Stimulated activated CD8-positive, alpha-beta memory T cell treated with anti-CD3 and anti-CD28 coated beads, Interleukin-7, amount 100 ng/mL, for 1 hour (primary cell): Measurements from ENCODE around the gene PDZD2.
"Not testable (repeated sequence)": the region's sequence is repeated elsewhere in the genome, so short reads cannot be mapped to it uniquely, and the experiment has no call there.

ENCODE experiments used
- DNase-seq, 2 donors: peaks; one replicate each; pipeline ENCODE4 v3.0.0-alpha.2; 2020; ENCODE audit warnings: low read depth in 2 of 2

The PDZD2 gene

DNA sequence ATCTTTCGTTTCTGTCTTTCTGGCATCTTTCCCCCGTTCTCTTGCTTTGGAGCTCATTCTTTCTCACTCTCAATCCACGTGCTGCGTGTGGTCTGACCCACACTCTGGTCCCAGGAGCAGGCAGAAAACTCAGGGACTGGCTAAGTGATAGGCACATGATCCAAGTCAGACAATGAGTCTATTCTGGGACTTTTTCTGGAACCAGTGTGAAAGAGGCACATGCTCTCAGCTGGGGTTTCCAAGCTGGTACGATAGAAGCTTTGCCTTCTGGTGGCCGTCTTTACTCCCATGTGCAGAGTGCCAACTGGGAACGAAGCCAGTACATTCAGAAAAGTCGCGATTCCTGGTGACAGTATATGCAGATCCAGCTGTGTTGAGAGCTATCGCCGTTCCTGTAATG lies 94.4 kb downstream of the PDZD2 start:
- DNase-seq, result no peak

DNA sequence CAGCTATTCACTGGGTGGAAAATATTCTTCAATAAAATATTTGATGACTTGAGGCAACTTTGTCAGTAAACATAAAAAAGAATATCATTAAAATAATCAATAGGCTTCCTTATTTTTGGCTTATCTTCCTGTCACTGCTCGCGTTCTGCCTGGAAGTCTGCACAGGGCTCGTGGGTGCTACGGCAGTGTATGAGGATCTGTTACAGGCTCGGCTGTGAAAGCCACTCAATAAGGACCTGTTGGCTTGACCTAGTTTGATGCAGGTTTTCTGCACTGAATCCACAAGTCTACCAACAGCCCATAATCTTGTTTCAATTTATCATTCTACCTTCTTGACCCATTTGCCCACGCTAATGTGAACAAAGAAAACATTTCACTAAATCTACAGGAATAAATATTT lies 97.2 kb downstream of the PDZD2 start:
- no peak for DNase-seq

DNA sequence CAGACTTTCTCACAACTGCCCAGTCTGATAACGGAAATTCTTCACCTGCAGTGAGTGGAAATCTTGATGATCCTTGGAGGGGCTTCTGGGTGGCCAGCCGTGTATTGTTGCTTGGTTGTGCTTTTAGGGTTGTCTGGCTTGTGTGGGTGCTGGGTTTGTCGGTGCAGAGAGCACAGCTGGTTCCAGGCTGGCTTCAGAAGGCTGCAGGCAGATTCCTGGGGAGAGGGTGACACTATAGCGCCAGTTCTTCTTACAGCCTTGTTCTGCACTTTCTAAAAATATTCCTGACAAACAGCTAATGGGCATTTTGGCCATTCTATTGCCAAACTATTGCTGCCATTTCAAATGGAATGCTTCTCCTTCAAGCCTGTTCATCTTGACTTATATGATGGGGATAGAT lies 99.3 kb downstream of the PDZD2 start:
- no peak for DNase-seq

- DNase-seq, result no peak
Observed at GRCh38 chr5:31741496-31741895, 102.6 kb downstream of the PDZD2 start.

DNA sequence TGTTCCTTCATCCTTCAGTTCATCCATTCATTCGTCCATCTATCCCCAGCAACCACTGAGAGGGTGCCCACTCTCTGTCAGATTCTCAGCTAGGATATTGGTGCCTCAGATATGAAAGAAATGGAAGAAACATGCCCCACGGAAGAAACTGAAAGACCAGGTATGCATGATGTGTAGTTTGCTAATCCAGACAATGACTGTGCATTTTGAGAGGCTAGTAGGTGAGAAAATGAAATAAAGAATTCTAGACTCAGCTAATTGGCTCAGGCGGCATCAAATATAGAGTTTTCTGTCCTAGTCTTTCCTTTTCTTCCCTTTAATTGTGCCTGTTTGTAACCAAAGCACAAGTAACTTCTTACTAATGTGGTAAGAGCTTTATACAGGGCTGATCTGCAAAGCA lies 104.7 kb downstream of the PDZD2 start:
- DNase-seq, result no peak

GRCh38 chr5:31748458-31749172 lies 109.7 kb downstream of the PDZD2 start:
- no peak for DNase-seq

DNA sequence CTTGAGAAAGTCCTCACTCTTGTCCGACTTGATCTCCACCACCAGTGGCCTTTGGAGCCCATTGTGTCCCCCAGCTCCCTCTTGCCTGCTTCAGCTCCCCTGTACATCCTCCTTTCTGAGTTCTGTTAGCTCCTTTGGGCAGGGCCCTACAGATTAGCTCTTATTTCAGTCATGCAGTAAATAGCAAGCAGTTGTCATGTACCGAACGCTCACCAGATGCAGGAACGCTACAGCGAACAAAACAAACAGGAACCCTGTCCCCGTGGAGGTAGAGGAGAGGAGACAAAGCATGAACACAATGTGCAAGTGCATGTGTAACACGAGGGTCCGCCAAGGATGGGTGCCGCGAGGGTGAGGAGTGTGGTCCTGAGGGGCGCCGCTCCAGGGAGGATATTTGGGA lies 111.3 kb downstream of the PDZD2 start:
- no peak for DNase-seq

- no peak for DNase-seq
Observed at GRCh38 chr5:31751610-31752009, 112.7 kb downstream of the PDZD2 start.

DNA sequence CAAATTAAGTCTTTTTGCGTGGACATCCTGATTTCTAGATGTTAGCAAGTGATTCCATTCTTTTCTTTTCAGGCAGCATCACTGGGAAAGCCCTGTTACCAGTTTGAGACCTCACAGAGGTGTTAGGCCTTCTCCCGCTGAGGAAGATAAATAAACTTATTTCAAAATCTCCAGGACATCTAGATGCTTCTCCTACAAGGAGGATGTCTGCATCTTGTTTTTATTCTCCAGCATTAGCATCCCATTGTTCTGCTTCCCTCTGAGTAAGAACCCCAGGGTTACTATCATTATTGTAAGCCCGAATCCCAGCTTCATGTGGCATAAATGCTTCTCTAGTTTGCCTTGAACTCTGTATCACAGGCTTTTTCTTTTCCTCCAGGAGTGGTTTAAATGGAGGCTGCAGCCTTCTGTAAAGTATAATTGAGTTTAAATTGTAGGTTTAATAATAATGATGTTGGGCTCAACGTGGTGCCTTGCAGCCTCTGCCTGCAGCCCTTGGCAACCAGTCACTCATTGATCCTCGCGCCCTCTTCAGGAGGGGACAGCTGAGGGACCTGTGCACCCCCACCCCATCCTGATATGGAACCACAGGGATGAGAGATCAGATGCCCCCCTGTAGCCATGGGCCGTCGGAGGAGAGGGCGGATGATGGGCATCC lies 114.9 kb downstream of the PDZD2 start:
- no peak for DNase-seq

DNA sequence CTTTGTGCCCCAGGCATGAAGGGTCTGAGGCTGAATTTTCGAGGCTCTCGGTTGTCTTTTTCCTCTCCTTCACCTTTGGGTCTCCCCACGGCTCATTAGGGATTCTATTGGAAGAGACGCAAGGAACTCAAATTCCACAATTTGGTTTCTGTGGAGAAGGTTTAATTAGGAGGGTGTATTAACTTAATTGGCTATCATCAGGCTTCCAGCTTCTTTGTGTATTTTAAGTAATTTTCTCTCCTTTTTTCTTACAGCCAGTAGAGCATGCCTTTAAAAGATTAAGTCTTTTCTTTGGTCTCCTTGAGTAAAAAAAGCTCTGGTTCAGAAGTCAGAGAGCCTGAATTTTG lies 115.4 kb downstream of the PDZD2 start:
- DNase-seq, result no peak

GRCh38 chr5:31754741-31755675 lies 116.1 kb downstream of the PDZD2 start:
- no peak for DNase-seq

DNA sequence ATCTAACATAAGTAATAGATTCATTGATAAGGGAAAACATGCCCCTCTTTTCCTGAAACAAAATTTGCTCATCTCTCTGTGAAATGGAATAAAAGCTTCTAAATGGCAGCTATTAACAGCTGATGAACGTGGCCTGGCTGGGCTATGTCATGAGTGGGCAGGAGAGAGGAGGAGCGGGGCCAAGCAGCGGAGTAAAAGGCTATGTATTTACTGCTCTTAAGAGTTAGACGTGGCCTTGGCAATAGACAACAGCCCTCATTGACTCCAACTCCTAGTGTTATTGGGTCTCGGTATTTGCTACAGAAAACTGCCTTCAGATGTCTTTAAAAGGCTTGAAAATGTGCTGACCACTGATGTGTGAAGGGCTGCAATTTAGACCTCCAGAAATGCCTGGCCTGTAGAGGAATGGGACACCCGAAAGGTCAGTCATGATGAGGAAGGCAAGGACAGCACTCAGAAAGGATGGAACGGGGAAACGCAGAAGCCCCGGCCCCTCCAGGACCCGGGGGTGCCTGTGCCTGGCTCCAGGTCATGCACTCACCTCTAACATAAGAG lies 116.8 kb downstream of the PDZD2 start:
- no peak for DNase-seq

GRCh38 chr5:31757806-31758205 lies 118.9 kb downstream of the PDZD2 start:
- no peak for DNase-seq

DNA sequence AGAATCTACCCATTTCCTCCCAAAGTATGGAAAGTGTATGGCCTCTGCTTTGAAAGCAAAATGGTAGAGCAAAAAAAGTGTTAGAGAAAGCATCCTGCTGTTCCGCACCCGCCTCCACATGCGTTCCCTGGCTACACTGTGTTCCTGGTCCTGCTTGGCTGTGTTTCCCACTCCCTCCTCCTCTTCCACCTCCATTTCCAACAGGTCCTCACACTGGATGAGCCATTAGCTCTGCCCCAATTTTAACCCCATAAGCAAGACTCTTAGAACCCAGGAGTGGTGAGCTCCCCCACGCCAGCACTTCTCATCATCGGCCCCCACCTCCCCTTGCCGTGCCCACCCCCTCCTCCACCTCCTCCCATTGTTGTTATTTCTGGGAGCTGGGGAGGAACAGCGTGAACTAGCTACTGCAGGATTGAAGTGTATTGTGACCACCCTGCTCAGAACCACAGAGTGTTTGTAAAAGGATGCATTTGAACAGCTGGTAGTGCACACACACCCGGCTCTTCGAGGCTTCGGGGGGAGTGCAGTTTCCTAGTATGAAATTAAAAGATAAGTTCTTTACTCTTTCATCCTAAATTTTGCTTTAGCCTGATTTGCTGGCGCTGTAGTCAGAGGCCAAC lies 120.0 kb downstream of the PDZD2 start:
- no peak for DNase-seq

- DNase-seq, result no peak
Observed at GRCh38 chr5:31759925-31760324, 121.0 kb downstream of the PDZD2 start.

DNA sequence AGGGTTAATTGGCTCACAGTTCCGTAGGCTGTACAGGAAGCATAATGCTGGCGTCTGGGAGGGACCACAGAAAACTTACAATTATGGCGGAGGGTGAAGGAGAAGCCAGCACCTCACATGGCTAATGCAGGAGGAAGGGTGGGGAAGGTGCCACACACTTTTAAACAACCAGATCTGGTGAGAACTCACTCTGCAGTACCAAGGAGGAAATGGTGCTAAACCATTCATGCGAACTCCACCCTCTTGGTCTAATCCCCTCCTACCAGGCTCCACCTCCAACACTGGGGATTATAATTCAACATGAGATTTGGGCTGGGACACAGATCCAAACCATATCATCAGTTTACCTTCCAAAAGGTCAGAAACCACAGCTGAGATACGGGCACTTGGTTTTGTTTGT lies 122.9 kb downstream of the PDZD2 start:
- DNase-seq, result no peak

GRCh38 chr5:31763424-31763823 lies 124.5 kb downstream of the PDZD2 start:
- no peak for DNase-seq

- not testable (repeated sequence) for DNase-seq
Observed at GRCh38 chr5:31764687-31765086, 125.8 kb downstream of the PDZD2 start.

GRCh38 chr5:31767335-31768031 lies 128.6 kb downstream of the PDZD2 start:
- no peak for DNase-seq

GRCh38 chr5:31768046-31768445 lies 129.1 kb downstream of the PDZD2 start:
- no peak for DNase-seq

- DNase-seq, result no peak
Observed at GRCh38 chr5:31768784-31769183, 129.9 kb downstream of the PDZD2 start.
